GM23248 (cell line): ENCODE measurements around the gene BFSP1. TPM values are rescaled to one million over a fixed set of nuclear protein-coding genes. Genes with fewer than 3 reads are reported as not detected.

Experiments used
- DNase-seq: peaks from one replicate; pipeline ENCODE4 v3.0.0-alpha.2; 2015
- H2AFZ ChIP-seq: fragments of 200-600 bp; sonication (generic); 2 replicates; pipeline ENCODE4 v1.6.1; 2016; ENCODE audit warnings: antibody characterized with exemption
- H3F3A ChIP-seq: fragments of 200-600 bp; sonication (generic); 2 replicates; pipeline ENCODE4 v1.6.1; 2016; ENCODE audit warnings: mild to moderate bottlenecking, antibody characterized with exemption, mixed run types; ENCODE audit not compliant: insufficient read depth
- H3K27ac ChIP-seq: fragments of 200-600 bp; sonication (generic); 2 replicates; pipeline ENCODE4 v1.5.1; 2016; ENCODE audit warnings: mild to moderate bottlenecking
- H3K27me3 ChIP-seq: fragments of 200-600 bp; sonication (generic); replicated peaks from 2 replicates; pipeline ENCODE4 v1.6.1; 2016; ENCODE audit warnings: mild to moderate bottlenecking; ENCODE audit not compliant: insufficient read depth
- H3K36me3 ChIP-seq: fragments of 200-600 bp; sonication (generic); 2 replicates; pipeline ENCODE4 v1.6.1; 2016; ENCODE audit warnings: low read depth, mild to moderate bottlenecking
- H3K4me1 ChIP-seq: fragments of 200-600 bp; sonication (generic); 2 replicates; pipeline ENCODE4 v1.6.1; 2016; ENCODE audit warnings: mild to moderate bottlenecking; ENCODE audit not compliant: insufficient read depth
- H3K4me2 ChIP-seq: fragments of 200-600 bp; sonication (generic); one replicate; pipeline ENCODE4 v1.6.1; 2016; ENCODE audit warnings: mild to moderate bottlenecking; ENCODE audit not compliant: unreplicated experiment
- H3K4me3 ChIP-seq: fragments of 200-600 bp; sonication (generic); 2 replicates; pipeline ENCODE4 v1.5.1; 2016; ENCODE audit warnings: mild to moderate bottlenecking
- H3K79me2 ChIP-seq: fragments of 200-600 bp; sonication (generic); 2 replicates; pipeline ENCODE4 v1.6.1; 2016; ENCODE audit warnings: mild to moderate bottlenecking; ENCODE audit not compliant: insufficient read depth
- H3K9ac ChIP-seq: fragments of 200-600 bp; sonication (generic); 2 replicates; pipeline ENCODE4 v1.6.1; 2016; ENCODE audit warnings: mild to moderate bottlenecking
- H3K9me2 ChIP-seq: fragments of 200-600 bp; sonication (generic); 2 replicates; pipeline ENCODE4 v1.6.1; 2016; ENCODE audit warnings: mixed run types, mild to moderate bottlenecking, moderate library complexity; ENCODE audit not compliant: insufficient read depth
- H3K9me3 ChIP-seq: fragments of 200-600 bp; sonication (generic); one replicate; pipeline ENCODE4 v1.6.1; 2017; ENCODE audit warnings: low read depth
- H4K20me1 ChIP-seq: fragments of 200-600 bp; sonication (generic); 2 replicates; pipeline ENCODE4 v1.6.0; 2016; ENCODE audit not compliant: insufficient read depth
- EZH2 ChIP-seq: fragments of 200-600 bp; sonication (generic); IDR thresholded peaks from 2 replicates; pipeline ENCODE4 v1.6.1; 2018; ENCODE audit warnings: antibody characterized with exemption, mild to moderate bottlenecking; ENCODE audit not compliant: insufficient read depth, poor library complexity, severe bottlenecking
- EZH2phosphoT487 ChIP-seq: fragments of 200-600 bp; sonication (generic); IDR thresholded peaks from 2 replicates; pipeline ENCODE4 v1.6.1; 2018; ENCODE audit warnings: antibody characterized with exemption, moderate library complexity, mild to moderate bottlenecking, low read depth; ENCODE audit not compliant: insufficient read depth
- WGBS, 2 experiments: methylation state at CpG; one replicate each; pipeline ENCODE4 v1.1.6; 2015 to 2017; ENCODE audit warnings: low lambda C conversion rate in 2 of 2, low coverage in 1 of 2; ENCODE audit errors: missing lambda C conversion rate in 2 of 2; 5-methylcytosine and 5-hydroxymethylcytosine counted together
- in situ Hi-C: fragments of 300-500 bp; cut with MboI; formaldehyde crosslinking; loops from 2 replicates; pipeline ENCODE4 v1.15.0; 2020
- polyA plus RNA-seq: library from polyadenylated mRNA; unstranded; fragments of >200 nt; fragmentation: Nextera tagmentation; extraction: Ambion mirVana; gene quantifications from 2 replicates; pipeline ENCODE4 v1.2.1, GENCODE V29; 2016
- total RNA-seq: library from RNA; depleted of rRNA; stranded (reverse); fragments of >200 nt; shearing (Covaris generic); gene quantifications from 2 replicates; pipeline ENCODE4 v1.2.3, GENCODE V29; 2014

The BFSP1 gene
- total and polyA plus RNA-seq, 2 experiments from 2014 or later, result 0.28 to 0.32 TPM

GRCh38 chr20:17511401-17511800 lies 19.8 kb downstream of the BFSP1 start:
- no peaks in the 10 kb centered on the region for H3K79me2 ChIP-seq
- TF ChIP-seq EZH2phosphoT487 (no peak), EZH2 (no peak)
- no peak overlapping the region for H2AFZ ChIP-seq
- no peaks in the 10 kb centered on the region for H4K20me1 ChIP-seq
- no peaks in the 10 kb centered on the region for H3K9me3 ChIP-seq
- no peak overlapping the region for H3K4me2 ChIP-seq
- 79 to 83% methylated on average over 6 of the region's 6 CpGs for WGBS, 2 experiments
- in situ Hi-C loops, result loop anchor here (25.0 kb wide), 1 partner anchor 776 kb away; the partner anchor contains the start of gene ZNF133
- H3K9ac ChIP-seq, result no peak overlapping the region
- 0 out of 2 replicates have a peak, but pooled peaks cover 2% of the 10 kb centered on the region for H3K4me1 ChIP-seq
- DNase-seq, result no peak
- H3K36me3 ChIP-seq, result no peaks in the 10 kb centered on the region
- no peaks in the 10 kb centered on the region for H3K9me2 ChIP-seq
- H3K4me3 ChIP-seq, result no peak overlapping the region
- no peaks in the 10 kb centered on the region for H3F3A ChIP-seq
- H3K27me3 ChIP-seq, result no peaks in the 10 kb centered on the region; the same call in 1 of the 2 replicates
- H3K27ac ChIP-seq, result no peak overlapping the region

- in situ Hi-C loops, result loop anchor here (25.0 kb wide), 1 partner anchor 777 kb away; the partner anchor contains the start of gene ZNF133
- Histone ChIP-seq H3K79me2 (no peaks in the 10 kb centered on the region), H3K27ac (no peak overlapping the region)
Measured at GRCh38 chr20:17510548-17510947, 20.6 kb downstream of the BFSP1 start.

DNA sequence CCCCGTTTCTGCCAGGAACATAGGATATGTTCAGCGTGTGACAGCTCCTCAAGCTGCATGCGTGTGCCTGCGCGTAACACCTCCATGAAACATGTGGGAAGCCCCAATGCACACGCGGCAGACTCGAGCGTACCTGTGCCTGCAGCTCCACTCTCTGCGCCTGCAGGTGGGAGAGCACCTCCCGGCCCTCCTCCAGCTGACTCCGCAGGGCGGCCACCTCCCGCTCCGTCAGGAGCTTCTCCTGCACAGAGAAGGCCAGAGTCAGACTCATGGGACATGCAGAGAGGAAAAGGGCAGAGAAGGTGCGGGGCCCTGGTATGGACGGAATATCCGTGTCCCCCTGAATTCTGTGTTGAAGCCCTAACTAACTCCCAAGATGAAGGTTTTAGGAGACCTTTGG lies 22.4 kb downstream of the BFSP1 start:
- DNase-seq, result no peak

More at GRCh38 chr20:17510548-17510947, 20.6 kb downstream of the BFSP1 start:
- no peak overlapping the region for H3K4me2 ChIP-seq
- no peak overlapping the region for H3K9ac ChIP-seq
- DNase-seq, result no peak
- no peak overlapping the region for H2AFZ ChIP-seq
- H3K36me3 ChIP-seq, result no peaks in the 10 kb centered on the region
- H3K4me1 ChIP-seq, result peaks cover 9% of the 10 kb centered on the region; the same call in 1 of the 2 replicates
- no peak overlapping the region for H3K4me3 ChIP-seq
- WGBS, 2 experiments, result 50 to 58% methylated on average over 4 of the region's 4 CpGs
- no peaks in the 10 kb centered on the region for H3K9me2 ChIP-seq
- no peaks in the 10 kb centered on the region for H3F3A ChIP-seq
- no peak for TF ChIP-seq EZH2
- no peak for TF ChIP-seq EZH2phosphoT487
- no peaks in the 10 kb centered on the region for H4K20me1 ChIP-seq
- H3K9me3 ChIP-seq, result no peaks in the 10 kb centered on the region
- H3K27me3 ChIP-seq, result no peaks in the 10 kb centered on the region; the same call in 1 of the 2 replicates

DNA sequence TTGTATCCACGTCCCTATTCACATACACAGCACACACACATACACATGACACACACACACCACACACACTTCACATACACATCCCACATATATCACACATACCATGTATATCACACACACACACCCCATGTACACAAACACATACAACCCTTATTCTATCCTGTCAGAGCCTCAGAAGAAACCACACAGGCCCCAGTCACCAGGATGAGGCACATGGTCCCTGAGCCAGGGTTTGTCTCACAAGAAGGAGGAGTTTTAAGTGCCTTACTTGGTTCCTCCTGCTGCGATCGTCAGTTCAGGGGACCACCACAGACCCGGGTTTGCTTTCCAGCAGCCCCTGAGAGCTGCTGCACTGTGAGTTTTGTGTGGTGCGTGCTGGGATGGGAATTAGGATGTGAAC lies 23.6 kb downstream of the BFSP1 start:
- H3K9me3 ChIP-seq, result no peaks in the 10 kb centered on the region

More for the DNA sequence above, 22.4 kb downstream of the BFSP1 start:
- no peak for TF ChIP-seq EZH2
- Histone ChIP-seq H3K4me2 (no peak overlapping the region), H3F3A (no peaks in the 10 kb centered on the region), H3K79me2 (no peaks in the 10 kb centered on the region), H3K4me1 (peaks cover 12% of the 10 kb centered on the region; the same call in 1 of the 2 replicates), H4K20me1 (no peaks in the 10 kb centered on the region), H3K9me2 (no peaks in the 10 kb centered on the region), H2AFZ (no peak overlapping the region), H3K9me3 (no peaks in the 10 kb centered on the region), H3K27ac (no peak overlapping the region), H3K9ac (no peak overlapping the region), H3K4me3 (no peak overlapping the region), H3K36me3 (no peaks in the 10 kb centered on the region), H3K27me3 (no peaks in the 10 kb centered on the region)
- 93 to 96% methylated on average over 17 to 18 of the region's 18 CpGs for WGBS, 2 experiments
- in situ Hi-C loops, result loop anchor here (25.0 kb wide), 1 partner anchor 779 kb away; the partner anchor contains the start of gene ZNF133

More for the DNA sequence above, 23.6 kb downstream of the BFSP1 start:
- WGBS, 2 experiments, result 73 to 81% methylated on average over 5 of the region's 5 CpGs
- Histone ChIP-seq H3K4me2 (no peak overlapping the region), H4K20me1 (no peaks in the 10 kb centered on the region), H2AFZ (no peak overlapping the region), H3K27ac (no peak overlapping the region), H3K4me3 (no peak overlapping the region), H3K27me3 (no peaks in the 10 kb centered on the region), H3K9me2 (no peaks in the 10 kb centered on the region), H3K36me3 (no peaks in the 10 kb centered on the region), H3K9ac (no peak overlapping the region), H3K4me1 (peaks cover 12% of the 10 kb centered on the region; the same call in 1 of the 2 replicates), H3K79me2 (no peaks in the 10 kb centered on the region), H3F3A (no peaks in the 10 kb centered on the region)
- DNase-seq, result no peak
- in situ Hi-C loops, result loop anchor here (25.0 kb wide), 1 partner anchor 780 kb away; the partner anchor contains the start of gene ZNF133
- no peak for TF ChIP-seq EZH2phosphoT487
- TF ChIP-seq EZH2, result no peak
